ENCODE data around the gene CLECL1.
A peak's percentile ranks its signal among the peaks of the same experiment; 100 is the strongest.

Gene CLECL1

GRCh38 chr12:9711664-9712063 lies 21.2 kb downstream of the CLECL1 start:
- H3K4me3 ChIP-seq (ENCODE audit: severe bottlenecking), result no peak overlapping the region
- no peak for ATAC-seq (ENCODE audit: low read depth)
- H3K4me1 ChIP-seq (ENCODE audit: insufficient read depth, poor library complexity, severe bottlenecking), result no peaks in the 10 kb centered on the region
- H3K9me3 ChIP-seq (ENCODE audit: severe bottlenecking), result no peaks in the 10 kb centered on the region
- H3K36me3 ChIP-seq (ENCODE audit: low read depth), result no peaks in the 10 kb centered on the region
- no peak for TF ChIP-seq CTCF (IDR thresholded peaks at IDR 0.05; ENCODE audit: poor library complexity, severe bottlenecking)
- DNase-seq (ENCODE audit: low spot score), result no peak
- no peak overlapping the region for H3K27ac ChIP-seq (ENCODE audit: poor library complexity, severe bottlenecking)
- H3K27me3 ChIP-seq (ENCODE audit: insufficient read depth, poor library complexity, severe bottlenecking), result no peaks in the 10 kb centered on the region

- Histone ChIP-seq H3K4me3 (ENCODE audit: severe bottlenecking) (no peak overlapping the region), H3K9me3 (ENCODE audit: severe bottlenecking) (no peaks in the 10 kb centered on the region), H3K27me3 (ENCODE audit: insufficient read depth, poor library complexity, severe bottlenecking) (no peaks in the 10 kb centered on the region), H3K4me1 (ENCODE audit: insufficient read depth, poor library complexity, severe bottlenecking) (no peaks in the 10 kb centered on the region), H3K27ac (ENCODE audit: poor library complexity, severe bottlenecking) (no peak overlapping the region), H3K36me3 (ENCODE audit: low read depth) (no peaks in the 10 kb centered on the region)
- DNase-seq (ENCODE audit: low spot score) (no peak), ATAC-seq (ENCODE audit: low read depth) (no peak)
- no peak for TF ChIP-seq CTCF (IDR thresholded peaks at IDR 0.05; ENCODE audit: poor library complexity, severe bottlenecking)
Observed at GRCh38 chr12:9710584-9711375, 22.1 kb downstream of the CLECL1 start.

- Histone ChIP-seq H3K27ac (ENCODE audit: poor library complexity, severe bottlenecking) (no peak overlapping the region), H3K4me1 (ENCODE audit: insufficient read depth, poor library complexity, severe bottlenecking) (no peaks in the 10 kb centered on the region), H3K27me3 (ENCODE audit: insufficient read depth, poor library complexity, severe bottlenecking) (no peaks in the 10 kb centered on the region), H3K36me3 (ENCODE audit: low read depth) (no peaks in the 10 kb centered on the region), H3K9me3 (ENCODE audit: severe bottlenecking) (no peaks in the 10 kb centered on the region), H3K4me3 (ENCODE audit: severe bottlenecking) (no peak overlapping the region)
- TF ChIP-seq CTCF (IDR thresholded peaks at IDR 0.05; ENCODE audit: poor library complexity, severe bottlenecking), result no peak
- no peak for DNase-seq (ENCODE audit: low spot score)
- ATAC-seq (ENCODE audit: low read depth), result no peak
Observed at GRCh38 chr12:9708853-9709252, 24.0 kb downstream of the CLECL1 start.

- Histone ChIP-seq H3K36me3 (ENCODE audit: low read depth) (no peaks in the 10 kb centered on the region), H3K4me3 (ENCODE audit: severe bottlenecking) (no peak overlapping the region), H3K27me3 (ENCODE audit: insufficient read depth, poor library complexity, severe bottlenecking) (no peaks in the 10 kb centered on the region), H3K4me1 (ENCODE audit: insufficient read depth, poor library complexity, severe bottlenecking) (no peaks in the 10 kb centered on the region), H3K9me3 (ENCODE audit: severe bottlenecking) (no peaks in the 10 kb centered on the region), H3K27ac (ENCODE audit: poor library complexity, severe bottlenecking) (no peak overlapping the region)
- ATAC-seq (ENCODE audit: low read depth) (no peak), DNase-seq (ENCODE audit: low spot score) (no peak)
- peak; percentile 56 for TF ChIP-seq CTCF (IDR thresholded peaks at IDR 0.05; ENCODE audit: poor library complexity, severe bottlenecking)
Observed at GRCh38 chr12:9707864-9708808, 24.8 kb downstream of the CLECL1 start.

All from RWPE2 (cell line).